Activated CD8-positive, alpha-beta memory T cell treated with anti-CD3 and anti-CD28 coated beads for 1 hour (primary cell): Measurements from ENCODE around the gene KRTAP10-10.
"Not testable (repeated sequence)": the region's sequence is repeated elsewhere in the genome, so short reads cannot be mapped to it uniquely, and the experiment has no call there.

Experiments
- DNase-seq, 2 donors: peaks; one replicate each; pipeline ENCODE4 v3.0.0-alpha.2; 2020; ENCODE audit warnings: low read depth in 1 of 2; ENCODE audit errors: extremely low read depth in 1 of 2

The KRTAP10-10 gene

DNA sequence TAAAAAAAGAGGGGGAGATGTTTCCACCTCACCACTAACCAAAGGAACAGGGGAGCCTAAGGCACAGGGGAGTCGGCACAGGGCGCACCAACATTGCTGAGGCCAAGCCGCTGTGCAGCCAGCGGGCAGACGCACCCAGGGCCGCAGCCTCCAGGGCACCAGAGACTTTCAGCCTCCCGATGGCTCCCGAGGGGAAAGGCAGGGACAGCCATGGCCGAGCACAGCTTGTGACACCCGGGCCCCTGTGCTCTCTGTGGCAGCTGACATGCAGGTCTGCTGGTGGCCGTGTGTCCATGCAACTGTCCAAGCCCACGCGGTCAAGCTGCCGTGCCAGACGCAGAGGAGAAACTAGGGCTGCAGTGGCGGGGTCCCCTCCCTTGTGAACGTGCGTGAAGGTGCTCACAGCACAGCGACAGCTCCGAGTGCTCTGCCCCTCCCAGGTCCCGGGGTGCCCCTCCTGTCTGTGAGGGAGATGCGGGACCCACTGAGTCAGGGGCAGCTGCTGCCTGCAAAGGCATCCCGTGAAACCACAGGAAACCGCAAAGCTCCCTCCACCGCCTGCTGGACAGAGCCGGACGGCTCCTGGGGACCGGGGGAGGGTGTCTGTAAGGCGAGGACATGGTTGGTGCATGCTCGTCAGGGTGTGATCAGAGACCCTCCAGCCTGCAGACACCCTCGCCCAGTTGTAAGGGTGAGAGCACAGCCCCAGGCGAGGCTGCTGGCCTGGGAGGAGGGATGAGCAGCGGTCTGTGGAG, 11.6 kb downstream of the KRTAP10-10 start:
- DNase-seq = no peak

DNA sequence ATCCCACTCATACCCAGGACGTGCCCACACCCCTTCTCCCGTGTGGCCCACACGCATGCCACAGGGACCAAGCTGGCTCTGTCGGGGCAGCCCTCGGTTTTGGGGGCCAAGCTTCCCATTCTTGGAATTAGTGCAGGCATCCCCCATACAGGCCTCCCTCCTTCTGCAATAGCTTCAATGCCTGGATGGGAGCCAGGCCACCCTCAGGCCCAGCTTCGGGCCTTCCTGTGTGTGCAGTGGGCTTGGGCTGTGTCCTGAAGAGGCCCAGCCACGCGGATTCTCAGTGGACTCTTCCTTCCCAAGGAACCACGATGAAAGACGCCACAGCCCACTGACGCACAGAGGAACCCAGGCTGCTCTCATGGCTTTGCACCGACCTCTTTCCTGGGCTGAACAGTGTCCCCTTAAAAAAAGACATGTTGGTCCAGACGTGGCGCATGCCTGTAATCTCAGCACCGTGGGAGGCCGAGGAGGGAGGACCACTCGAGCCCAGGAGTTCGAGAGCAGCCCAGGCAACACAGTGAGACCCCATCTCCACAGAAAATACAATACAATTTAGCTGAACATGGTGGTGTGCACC, 12.5 kb downstream of the KRTAP10-10 start:
- DNase-seq = no peak

DNA sequence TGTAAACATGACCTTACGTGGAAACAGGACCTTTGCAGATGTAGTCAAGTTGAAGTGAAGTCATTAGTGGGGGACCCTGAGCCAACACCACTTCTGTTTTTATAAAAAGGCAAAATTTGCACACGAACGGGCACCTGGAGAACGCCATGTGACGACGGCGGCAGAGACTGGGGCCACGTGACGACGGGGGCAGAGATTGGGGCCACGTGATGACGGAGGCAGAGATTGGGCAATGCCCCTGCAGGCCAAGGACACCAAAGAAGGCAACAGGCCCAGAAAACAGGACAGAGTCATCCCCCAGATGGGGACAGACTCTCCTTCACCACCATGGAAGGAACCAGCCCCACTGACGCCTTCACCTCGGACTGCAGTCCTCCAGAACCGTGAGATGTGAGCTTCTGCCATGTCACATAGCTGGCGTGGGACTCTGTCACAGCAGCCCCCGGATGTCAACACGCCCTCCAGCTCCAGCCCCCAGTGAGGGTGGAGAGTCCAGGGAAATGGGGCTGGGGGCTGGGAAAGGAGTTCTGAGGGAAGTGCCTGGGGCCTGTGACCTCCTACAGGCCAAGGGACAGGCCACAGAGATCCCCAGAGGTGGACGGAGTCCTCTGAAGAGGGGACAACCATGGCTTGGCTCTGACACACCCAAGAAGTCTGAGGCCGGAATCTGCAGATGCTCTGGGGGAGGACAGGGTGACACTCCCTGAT, 13.3 kb downstream of the KRTAP10-10 start:
- DNase-seq = no peak

DNA sequence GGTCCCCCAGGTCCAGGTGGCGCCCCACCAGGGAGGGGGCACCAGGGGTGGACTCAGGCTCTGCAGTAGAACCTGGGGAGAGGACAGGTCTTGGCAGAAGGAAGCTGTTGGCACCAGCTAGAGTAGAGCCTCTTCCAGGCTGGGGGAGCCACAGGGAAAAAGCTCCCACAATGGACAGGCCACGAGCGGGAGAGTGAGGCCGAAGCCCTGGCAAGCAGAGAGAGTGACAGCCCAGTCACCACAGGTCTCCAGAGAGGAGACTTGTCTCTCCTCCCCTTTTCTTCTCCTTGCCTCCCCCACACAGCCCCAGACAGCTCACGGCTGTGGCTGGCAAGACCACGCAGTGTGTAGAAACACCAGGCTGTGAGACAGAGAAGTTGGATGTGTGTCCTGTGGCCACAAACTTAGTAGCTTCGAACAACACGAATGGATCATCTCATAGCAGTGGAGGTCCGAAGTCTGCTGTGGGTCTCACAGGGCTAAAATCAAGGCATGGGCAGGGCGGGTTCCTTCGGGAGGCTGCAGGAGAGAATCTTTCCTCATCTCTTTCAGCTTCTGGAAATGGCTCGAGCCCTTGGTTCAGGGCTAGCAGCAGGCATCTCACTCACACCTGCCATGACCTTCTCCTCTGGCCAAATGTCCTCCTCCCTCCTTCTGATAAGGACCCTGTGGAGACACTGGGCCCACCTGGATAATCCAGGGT, 14.0 kb downstream of the KRTAP10-10 start:
- DNase-seq = no peak

DNA sequence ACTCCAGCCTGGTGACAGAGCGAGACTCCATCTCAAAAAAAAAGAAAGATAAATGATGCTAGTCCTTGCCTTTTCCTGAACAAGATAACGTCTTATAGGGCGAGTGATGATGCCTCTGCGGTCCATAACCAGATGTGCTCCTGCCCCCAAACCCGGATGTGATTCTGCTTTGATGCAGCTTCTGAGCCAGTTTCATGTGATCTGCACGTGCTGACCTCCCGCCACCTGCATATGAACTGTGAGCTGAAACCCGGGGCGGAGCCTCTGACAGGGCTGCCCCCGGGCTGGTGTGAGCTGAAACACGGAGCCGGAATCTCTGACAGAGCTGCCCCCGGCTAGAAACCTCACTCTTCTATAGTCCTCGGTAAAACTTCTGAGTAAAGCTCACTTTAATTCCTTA, 16.0 kb downstream of the KRTAP10-10 start:
- no peak for DNase-seq

DNA sequence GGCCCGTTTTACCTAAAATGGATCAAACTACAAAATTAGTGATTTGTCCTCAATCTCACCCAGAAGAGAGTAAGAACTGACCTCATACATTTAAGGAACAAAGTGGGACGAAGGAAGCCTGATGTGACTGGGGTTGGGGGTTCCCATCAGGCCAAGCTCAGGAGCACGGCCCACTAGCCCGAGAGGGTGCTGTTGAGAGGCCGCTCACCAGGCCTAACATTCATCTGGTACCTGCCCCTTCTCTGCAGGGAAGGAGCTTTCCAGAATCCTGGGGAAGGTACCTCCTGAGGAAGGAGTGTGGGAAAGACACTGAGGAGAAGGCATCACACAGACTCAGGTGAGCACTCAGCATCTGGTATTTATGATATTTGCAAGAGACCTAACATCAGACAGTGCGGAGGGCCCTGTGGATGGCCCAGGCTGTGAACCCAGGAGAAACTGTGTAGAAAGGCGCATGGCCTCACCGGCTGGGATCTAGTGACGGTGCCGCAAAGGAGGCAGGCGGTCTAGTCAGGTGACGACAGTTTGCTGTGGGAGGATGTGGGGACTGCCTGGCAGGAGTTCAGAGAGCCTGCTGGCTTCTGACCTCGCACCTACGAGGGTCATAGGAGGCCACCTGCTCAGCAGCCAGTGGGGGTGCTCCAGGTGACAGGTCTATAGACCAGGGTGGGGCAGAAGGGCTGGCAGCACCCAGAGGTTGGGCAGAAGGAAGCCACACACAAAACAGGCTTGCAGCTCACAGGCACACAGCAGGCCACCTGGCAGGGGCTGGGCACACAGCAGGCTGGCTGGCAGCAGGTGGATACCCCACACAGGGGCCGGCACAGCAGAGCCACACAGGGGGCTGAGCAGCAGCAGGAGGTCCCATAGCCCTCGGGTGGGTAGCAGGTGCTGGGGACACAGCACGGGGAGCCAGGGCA, 16.8 kb downstream of the KRTAP10-10 start:
- DNase-seq = peak; percentile 28 to 45

DNA sequence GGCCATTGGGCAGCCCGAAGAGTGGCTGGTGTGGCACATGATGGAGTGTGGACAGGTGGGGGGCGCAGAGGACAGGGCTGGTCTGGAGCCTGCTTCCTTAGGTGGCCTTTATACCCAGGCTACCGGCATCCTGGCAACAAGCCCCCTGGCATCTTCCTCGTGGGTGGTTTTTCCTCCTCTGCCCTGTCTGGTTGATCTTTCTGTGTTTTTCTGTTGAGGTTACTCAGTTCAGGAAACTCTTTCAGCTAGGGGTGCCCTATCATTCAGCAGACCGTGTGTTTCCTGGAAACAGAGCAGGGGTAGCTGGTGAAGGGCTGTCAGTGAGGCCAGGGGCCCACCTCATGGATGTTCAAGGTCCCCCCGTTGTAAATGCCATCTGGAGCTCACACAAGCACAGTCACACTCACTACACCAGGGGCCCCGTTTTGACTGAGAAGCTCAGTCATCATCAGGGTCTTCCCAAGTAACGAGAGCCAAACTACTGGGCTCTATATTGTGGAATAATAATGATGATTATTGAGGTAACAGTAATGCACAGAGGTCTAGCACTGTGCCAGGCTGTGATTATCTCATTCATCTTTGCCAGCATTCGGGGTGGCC, 17.5 kb downstream of the KRTAP10-10 start, which contains the start of gene KRTAP12-4:
KRTAP12-4 (minus strand) TSS at position 84 of the 600 bp plus-strand sequence; CDS start at position 39, 45 bp downstream.
- DNase-seq = no peak

DNA sequence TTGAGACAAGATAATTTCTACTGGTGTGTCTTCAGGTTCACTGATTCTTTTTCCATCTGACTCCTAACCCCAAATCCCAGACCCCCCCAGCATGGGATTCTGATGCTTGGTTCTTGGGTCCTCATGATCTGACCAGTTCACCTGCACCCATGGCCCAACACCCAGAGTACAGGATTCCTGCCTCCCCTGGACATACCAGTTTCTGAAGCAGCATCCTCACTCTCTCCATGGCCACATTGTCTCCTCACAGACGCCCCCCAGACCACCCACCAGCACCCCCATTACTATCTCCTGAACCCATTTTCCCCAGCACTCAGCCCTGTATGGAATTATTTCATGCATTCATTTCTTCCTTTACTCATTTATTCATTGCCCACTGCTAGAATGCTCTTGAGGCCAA, 19.7 kb downstream of the KRTAP10-10 start:
- DNase-seq = no peak

DNA sequence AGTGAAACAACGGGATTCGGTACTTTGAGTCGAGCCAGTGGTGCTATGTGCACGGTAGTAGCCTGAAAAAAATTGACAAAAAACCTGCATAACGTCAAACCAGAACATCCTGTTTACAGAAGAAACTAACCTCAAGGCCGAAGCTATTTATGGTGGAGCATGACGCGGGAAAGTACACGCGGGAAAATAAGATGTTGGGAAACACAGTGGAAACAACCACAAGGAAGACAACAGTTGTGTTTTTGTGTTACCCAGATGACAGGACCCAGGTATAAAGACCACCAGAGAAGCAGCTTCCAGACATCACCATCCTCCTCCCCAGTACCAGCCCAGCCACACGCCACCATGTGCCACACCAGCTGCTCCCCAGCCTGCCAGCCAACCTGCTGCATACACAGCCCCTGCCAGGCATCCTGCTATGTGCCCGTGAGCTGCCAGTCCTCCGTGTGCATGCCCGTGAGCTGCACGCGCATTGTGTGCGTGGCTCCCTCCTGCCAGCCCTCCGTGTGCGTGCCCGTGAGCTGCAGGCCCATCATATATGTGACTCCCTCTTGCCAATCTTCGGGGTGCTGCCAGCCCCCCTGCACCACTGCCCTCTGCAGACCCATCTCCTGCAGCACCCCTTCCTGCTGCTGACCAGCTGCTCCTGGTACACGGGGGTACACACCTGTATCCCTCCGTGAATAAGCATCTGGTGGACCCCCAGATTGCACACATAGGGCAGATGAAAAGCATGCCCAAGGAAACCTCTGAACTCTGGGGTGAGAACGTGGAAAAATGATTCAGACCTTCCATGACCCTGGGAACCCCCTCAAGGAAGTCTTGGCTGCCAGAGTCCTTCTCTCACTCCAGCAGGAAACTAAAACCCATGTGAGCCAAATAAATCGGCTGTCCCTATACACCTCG, 20.7 kb downstream of the KRTAP10-10 start, which contains the start of gene KRTAP12-3:
KRTAP12-3 (plus strand) TSS at position 298 of the 906 bp plus-strand sequence; CDS start at position 346, 48 bp downstream.
- DNase-seq = peak; percentile 27 to 30

DNA sequence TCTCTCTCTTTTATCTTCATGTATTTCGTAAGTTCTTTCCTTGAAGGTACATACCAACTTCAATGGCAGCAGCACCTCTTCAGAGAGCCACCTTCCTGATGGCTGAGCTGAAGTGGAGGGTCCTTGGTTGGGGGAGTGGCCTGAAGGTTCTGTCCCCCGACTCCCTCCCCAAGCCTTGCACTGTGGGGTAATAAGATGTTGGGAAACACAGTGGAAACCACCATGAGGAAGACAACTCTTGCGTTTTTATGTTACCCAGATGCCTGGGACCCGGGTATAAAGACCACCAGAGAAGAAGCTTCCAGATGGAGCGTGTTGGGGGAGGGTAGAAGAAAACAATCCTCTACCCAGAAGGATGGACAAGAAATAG, 21.4 kb downstream of the KRTAP10-10 start:
- DNase-seq = no peak

DNA sequence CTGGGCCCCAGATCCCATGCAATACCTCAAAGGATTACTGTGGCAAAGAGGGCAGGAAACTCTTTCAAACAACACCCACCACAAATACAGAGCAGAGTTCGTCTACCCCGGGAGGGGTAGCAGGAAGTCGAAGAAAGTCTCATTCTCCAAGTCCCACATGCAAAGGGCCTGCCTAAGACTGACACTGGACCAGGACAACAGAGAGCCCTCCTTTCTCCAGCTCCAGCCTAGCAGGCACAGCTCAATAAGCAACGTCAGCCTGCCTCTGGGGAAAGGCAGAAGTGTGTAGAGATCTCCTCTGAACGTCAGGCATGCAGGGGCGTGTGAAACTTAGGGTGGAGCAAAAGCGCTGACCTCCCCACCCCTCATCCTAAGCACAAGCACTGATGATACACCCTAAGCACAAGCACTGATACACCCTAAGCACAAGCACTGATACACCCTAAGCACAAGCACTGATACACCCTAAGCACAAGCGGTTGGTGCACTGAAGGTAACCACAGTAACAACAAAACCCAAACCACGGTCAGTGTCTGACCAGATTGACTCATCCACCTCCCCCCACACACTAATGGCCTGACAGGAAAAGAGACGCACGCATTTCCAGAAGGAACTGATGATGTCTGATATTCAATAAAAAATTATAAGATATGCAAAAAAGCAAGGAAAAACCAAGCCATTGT, 21.9 kb downstream of the KRTAP10-10 start:
- DNase-seq = no peak

DNA sequence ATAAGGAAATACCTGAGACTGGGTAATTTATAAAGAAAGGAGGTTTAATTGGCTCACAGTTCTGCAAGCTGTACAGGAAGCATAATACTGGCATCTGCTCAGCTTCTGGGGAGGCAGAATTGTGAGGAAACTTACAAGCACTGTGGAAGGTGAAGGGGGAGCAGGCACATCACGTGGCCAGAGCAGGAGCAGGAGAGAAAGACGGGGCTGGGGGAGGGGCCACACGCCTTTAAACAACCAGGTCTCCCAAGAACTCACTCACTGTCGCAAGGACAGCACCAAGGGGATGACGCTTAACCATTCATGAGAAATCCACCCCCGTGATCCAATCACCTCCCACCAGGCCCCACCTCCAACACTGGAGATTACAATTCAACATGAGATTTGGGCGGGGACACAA, 24.4 kb downstream of the KRTAP10-10 start:
- DNase-seq = not testable (repeated sequence)

DNA sequence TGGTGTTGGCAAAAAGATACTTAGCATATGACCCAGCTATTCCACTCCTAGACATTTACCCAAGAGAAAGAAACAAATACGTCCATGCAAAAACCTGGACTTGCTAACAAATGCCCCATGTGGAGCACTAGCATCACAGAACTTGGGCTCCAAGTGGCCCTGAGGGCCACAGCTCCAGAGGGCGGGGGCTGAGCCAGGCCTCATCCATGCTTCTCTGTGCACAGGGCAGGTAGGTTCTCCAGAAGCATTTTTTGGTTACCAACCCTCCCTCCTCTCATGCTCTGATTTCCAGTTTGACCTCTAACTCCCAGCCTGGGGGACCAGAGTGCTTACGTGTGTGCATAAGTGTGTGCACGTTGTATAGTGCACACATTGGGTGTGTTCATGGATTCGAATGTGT, 27.5 kb downstream of the KRTAP10-10 start:
- DNase-seq = no peak

DNA sequence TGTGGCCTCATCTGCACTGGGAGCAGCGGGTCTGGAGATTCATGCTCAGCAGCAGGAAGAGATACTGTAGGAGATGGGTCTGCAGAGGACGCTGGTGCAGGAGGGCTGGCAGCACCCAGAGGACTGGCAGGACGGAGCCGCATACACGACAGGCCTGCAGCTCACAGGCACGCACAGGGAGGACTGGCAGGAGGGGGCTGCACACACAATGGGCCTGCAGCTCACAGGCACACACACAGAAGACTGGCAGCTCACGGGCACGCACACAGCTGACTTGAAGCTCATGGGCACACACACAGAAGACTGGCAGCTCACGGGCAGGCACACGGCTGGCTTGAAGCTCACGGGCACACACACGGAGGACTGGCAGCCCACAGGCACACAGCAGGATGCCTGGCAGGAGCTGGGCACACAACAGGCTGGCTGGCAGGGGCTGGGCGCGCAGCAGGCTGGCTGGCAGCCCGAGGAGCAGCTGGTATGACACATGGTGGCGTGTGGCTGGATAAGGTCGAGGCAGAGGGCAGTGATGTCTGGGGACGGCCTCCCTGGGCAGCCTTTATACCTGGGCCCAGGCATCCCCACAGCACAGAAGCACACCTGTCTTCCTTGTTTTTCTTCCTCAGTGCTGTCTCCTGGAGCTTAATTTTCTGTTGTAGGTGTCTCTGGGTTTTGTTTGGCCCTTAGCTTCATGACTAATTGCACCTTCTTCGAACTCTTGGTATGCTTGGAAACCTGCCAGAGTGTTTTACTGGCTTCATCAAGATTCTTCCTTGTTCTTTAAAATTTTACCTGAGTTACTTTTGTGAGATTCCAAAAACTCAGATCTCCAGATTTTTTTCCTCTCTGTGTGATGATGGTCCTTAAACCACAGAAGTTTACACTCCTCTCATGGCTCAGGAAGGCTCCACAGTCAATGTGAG, 29.5 kb downstream of the KRTAP10-10 start, which contains the start of gene KRTAP12-2:
KRTAP12-2 (minus strand) TSS at position 527 of the 920 bp plus-strand sequence; CDS start at position 486, 41 bp downstream.
- DNase-seq = no peak

DNA sequence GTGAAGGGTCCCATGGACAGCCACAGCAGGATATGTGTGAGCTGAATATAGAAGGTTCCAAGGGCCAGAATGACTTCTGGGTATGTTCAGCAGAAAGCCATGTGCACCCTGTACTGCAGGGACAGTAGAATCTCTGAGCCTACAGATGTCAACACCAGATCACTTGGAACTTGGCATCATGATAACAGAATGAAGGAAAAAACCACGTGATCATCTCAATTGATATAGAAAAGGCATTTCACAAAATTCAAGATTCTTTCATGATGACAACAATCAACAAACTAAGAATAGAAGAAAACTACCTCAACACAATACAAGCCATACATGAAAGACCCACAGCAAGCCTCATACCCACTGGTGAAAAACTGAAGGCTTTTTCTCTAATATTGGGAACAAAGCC, 30.5 kb downstream of the KRTAP10-10 start:
- DNase-seq = no peak

DNA sequence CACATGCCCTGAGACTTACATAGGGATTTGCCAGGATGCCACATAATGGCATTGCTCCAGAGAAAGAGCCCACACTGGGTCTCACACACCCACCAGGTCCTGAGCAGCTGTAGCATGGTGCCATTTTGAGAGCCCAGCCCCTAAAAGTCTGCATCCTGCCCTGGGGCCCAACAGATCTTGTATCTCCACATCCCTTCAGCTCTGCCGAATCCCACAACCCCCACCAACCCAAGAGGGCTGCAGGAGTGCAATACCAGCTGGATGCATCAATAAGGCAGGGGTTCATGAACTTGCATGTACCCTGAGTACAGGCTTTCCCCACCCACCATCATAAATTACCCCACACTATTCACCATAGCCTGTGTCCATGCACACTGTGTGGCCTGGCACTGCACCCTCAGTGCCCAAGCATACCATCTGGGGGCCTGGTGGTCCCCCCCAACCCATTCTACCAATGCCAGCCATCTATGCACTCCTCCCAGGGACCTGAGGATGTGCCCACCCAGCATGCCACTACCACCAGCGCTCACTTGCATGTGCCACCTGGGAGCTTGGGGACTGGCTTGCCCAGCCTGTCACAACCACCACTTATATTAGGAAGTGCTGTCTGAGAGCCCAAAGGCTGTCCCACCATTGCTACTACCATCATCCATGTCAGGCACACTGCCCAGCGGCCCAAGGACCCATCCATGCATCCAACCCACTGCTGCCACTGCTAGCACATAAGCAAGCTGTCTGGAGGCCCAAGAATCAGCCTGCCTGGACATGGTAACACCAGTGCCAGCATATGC, 33.7 kb downstream of the KRTAP10-10 start:
- no peak for DNase-seq
